ENCODE data around the gene TGM3. TPM values are rescaled to one million over a fixed set of nuclear protein-coding genes. Genes with fewer than 3 reads are reported as not detected.

Gene TGM3
- total RNA-seq, 6 donors from 2014 or later = 0.33 to 1.0 (median 0.46) TPM; not detected in 1

DNA sequence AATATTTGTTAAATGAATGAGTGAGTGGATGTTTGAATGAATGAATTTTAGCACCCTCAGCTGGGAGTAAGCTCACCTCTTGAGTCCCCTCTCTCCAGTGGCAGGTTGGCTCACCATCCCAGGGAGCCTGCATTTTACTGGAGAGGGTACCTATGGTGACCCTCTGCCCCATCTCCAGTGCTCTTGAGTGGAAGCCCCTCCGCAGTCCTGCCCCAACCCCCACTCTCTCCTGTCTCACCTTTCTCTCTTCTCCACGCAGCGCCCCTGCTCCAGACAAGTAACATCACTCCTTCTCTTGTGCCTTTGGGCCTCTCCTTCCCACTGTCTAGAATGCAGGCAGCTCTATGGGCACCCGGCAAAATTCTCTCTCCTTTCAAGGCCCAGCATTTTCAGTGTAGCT is 11.3 kb downstream of the TGM3 start:
- Histone ChIP-seq H3K9me3 (no peaks in the 10 kb centered on the region), H3K27ac (no peak overlapping the region), H3K36me3 (no peaks in the 10 kb centered on the region), H3K4me3 (no peak overlapping the region), H3K4me1 (no peaks in the 10 kb centered on the region), H3K27me3 (no peaks in the 10 kb centered on the region)
- no peak for ATAC-seq (ENCODE audit: low FRiP score in 2 of 2)
- TF ChIP-seq EP300 (IDR thresholded peaks at IDR 0.05) = no peak
- no peak for TF ChIP-seq POLR2A (IDR thresholded peaks at IDR 0.05)
- no peak for TF ChIP-seq CTCF (IDR thresholded peaks at IDR 0.05)
- no peak for TF ChIP-seq POLR2AphosphoS5 (IDR thresholded peaks at IDR 0.05)
- WGBS, 2 donors = 76 to 91% methylated on average over 4 of the region's 4 CpGs
- DNase-seq = no peak

DNA sequence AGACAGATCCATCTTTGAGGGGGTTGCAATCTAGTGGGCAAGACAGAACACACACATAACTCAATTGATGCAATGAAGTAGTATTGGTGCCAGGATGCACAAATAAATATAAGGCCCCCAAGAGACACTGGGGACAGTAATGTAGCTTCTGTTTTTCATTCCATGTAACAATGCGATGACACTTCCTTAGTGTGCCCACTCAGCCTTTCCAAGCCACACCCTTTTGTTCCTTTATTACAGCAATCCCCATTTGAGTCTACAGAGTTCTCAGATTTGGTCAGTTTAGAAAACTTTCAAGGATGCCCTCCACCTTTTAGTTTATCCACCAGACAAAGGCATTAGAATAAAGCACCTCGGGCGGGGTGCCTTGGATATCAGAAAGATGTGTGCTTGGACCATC is 15.5 kb downstream of the TGM3 start:
- ATAC-seq (ENCODE audit: low FRiP score in 2 of 2) (no peak), DNase-seq (no peak)
- TF ChIP-seq CTCF (IDR thresholded peaks at IDR 0.05) (no peak), POLR2AphosphoS5 (IDR thresholded peaks at IDR 0.05) (no peak), EP300 (IDR thresholded peaks at IDR 0.05) (no peak), POLR2A (IDR thresholded peaks at IDR 0.05) (no peak)
- Histone ChIP-seq H3K4me1 (peaks cover 0 to 11% (median 0%) of the 10 kb centered on the region in 4 donors), H3K36me3 (no peaks in the 10 kb centered on the region), H3K9me3 (no peaks in the 10 kb centered on the region), H3K4me3 (no peak overlapping the region), H3K27ac (no peak overlapping the region), H3K27me3 (no peaks in the 10 kb centered on the region)
- 84 to 89% methylated on average over 3 of the region's 3 CpGs for WGBS, 2 donors

- DNase-seq (no peak), ATAC-seq (ENCODE audit: low FRiP score in 2 of 2) (no peak)
- TF ChIP-seq POLR2AphosphoS5 (IDR thresholded peaks at IDR 0.05) (no peak), EP300 (IDR thresholded peaks at IDR 0.05) (no peak), CTCF (IDR thresholded peaks at IDR 0.05) (no peak)
- Histone ChIP-seq H3K27ac (no peak overlapping the region), H3K4me1 (peaks cover 0 to 11% (median 0%) of the 10 kb centered on the region in 4 donors), H3K4me3 (no peak overlapping the region), H3K36me3 (no peaks in the 10 kb centered on the region), H3K9me3 (no peaks in the 10 kb centered on the region), H3K27me3 (no peaks in the 10 kb centered on the region)
- 73 to 92% methylated on average over 8 of the region's 8 CpGs for WGBS, 2 donors
Observed at GRCh38 chr20:2312876-2313275, 17.1 kb downstream of the TGM3 start.

- peaks cover 0 to 11% (median 0%) of the 10 kb centered on the region in 4 donors for H3K4me1 ChIP-seq
- H3K4me3 ChIP-seq = no peak overlapping the region
- no peaks in the 10 kb centered on the region for H3K9me3 ChIP-seq
- H3K27ac ChIP-seq = no peak overlapping the region
- 71 to 83% methylated on average over 3 of the region's 3 CpGs for WGBS, 2 donors
- TF ChIP-seq CTCF (IDR thresholded peaks at IDR 0.05) (no peak), POLR2AphosphoS5 (IDR thresholded peaks at IDR 0.05) (no peak), EP300 (IDR thresholded peaks at IDR 0.05) (no peak), POLR2A (IDR thresholded peaks at IDR 0.05) (no peak)
- no peaks in the 10 kb centered on the region for H3K27me3 ChIP-seq
- ATAC-seq (ENCODE audit: low FRiP score in 2 of 2) (no peak), DNase-seq (no peak)
- no peaks in the 10 kb centered on the region for H3K36me3 ChIP-seq
Observed at GRCh38 chr20:2313316-2313715, 17.5 kb downstream of the TGM3 start.

DNA sequence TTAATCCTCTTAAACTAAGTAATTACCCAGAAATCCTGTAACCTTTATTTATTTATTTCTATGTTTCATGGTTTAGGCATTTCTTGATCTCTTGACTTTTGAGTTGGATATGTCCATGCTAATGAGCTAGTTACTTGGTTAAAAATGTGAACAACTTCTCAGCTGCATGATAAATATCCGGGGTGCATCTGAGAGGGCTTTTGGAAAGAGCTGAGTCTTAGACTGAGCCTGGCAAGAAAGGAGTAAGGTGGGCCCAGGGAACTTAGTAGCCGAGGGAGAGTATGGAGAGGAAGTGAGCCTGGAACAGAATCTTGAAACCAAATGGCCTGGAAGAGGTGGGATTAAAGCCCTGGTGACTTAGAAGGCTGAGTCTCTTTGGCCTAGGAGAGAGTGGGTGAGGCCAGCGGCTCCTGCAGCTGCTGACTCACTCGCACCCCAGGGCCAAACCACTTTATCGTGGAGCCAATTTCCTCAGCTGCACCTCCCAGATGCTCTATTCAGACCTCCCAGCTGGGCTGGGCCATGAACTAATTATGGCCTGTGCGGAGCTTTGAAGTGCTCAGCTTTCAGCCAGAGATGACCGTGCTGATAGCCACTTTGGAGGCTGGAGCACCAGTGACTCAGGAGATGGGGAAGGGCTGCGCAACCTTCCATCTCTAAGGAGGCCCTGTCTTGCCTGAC is 19.1 kb downstream of the TGM3 start:
- H3K9me3 ChIP-seq = no peaks in the 10 kb centered on the region
- DNase-seq = peak in 1 of 2 donors; percentile 42
- 54 to 62% methylated on average over 8 of the region's 8 CpGs for whole genome bisulfite sequencing, 2 donors
- H3K27me3 ChIP-seq = no peaks in the 10 kb centered on the region
- H3K4me1 ChIP-seq = peaks cover 0 to 11% (median 0%) of the 10 kb centered on the region in 4 donors
- H3K27ac ChIP-seq = peak overlapping the region in 3 of 4 donors; percentile 31 to 40 (median 35)
- no peak overlapping the region for H3K4me3 ChIP-seq
- TF ChIP-seq EP300 (IDR thresholded peaks at IDR 0.05) = no peak
- no peak for TF ChIP-seq POLR2A (IDR thresholded peaks at IDR 0.05)
- no peak for TF ChIP-seq CTCF (IDR thresholded peaks at IDR 0.05)
- ATAC-seq (ENCODE audit: low FRiP score in 2 of 2) = peak; percentile 63 to 96
- H3K36me3 ChIP-seq = no peaks in the 10 kb centered on the region
